Keratinocyte (primary cell): ENCODE results near the gene HCN1. TPM values are rescaled to one million over a fixed set of nuclear protein-coding genes. Genes with fewer than 3 reads are reported as not detected.

Source experiments
- DNase-seq: peaks from one replicate; pipeline ENCODE4 v3.0.0-alpha.2; 2011; ENCODE audit warnings: low read depth, missing footprints, low spot score
- FAIRE-seq: peaks from 2 replicates; lab custom pipeline; 2011; peaks lifted over from hg19 to GRCh38; lab: Jason Lieb, UNC
- H2AFZ ChIP-seq: 2 replicates; pipeline ENCODE4 v1.6.0; 2012; ENCODE audit warnings: low read length, control low read depth, inconsistent platforms; ENCODE audit not compliant: control insufficient read depth
- H3K27ac ChIP-seq: 2 replicates; pipeline ENCODE4 v1.5.1; 2011; ENCODE audit warnings: low read length; ENCODE audit not compliant: control insufficient read depth, insufficient read depth
- H3K27me3 ChIP-seq: 3 replicates; pipeline ENCODE4 v1.6.0; 2011; ENCODE audit warnings: low read length; ENCODE audit not compliant: control insufficient read depth, insufficient read depth; ENCODE audit errors: extremely low read depth
- H3K36me3 ChIP-seq, 2 experiments: 2 replicates in 1 of 2; 3 replicates in 1 of 2; pipeline ENCODE4 v1.5.1; 2011; ENCODE audit warnings: low read length in 2 of 2, mild to moderate bottlenecking in 1 of 2; ENCODE audit not compliant: control insufficient read depth in 2 of 2, insufficient read depth in 2 of 2; ENCODE audit errors: extremely low read depth in 1 of 2
- H3K4me1 ChIP-seq: 3 replicates; pipeline ENCODE4 v1.5.1; 2011; ENCODE audit warnings: low read length; ENCODE audit not compliant: control insufficient read depth, insufficient read depth; ENCODE audit errors: extremely low read depth
- H3K4me2 ChIP-seq: 3 replicates; pipeline ENCODE4 v1.6.0; 2011; ENCODE audit warnings: low read depth, low read length; ENCODE audit not compliant: control insufficient read depth, insufficient read depth; ENCODE audit errors: extremely low read depth
- H3K4me3 ChIP-seq, 3 experiments: fragments of 200-600 bp in 1 of 3; sonication (generic) in 1 of 3; 2 replicates in 2 of 3; 3 replicates in 1 of 3; pipeline ENCODE4 v1.5.1; 2011 to 2016; ENCODE audit warnings: low read length in 3 of 3, mild to moderate bottlenecking in 3 of 3, control low read depth in 2 of 3, inconsistent platforms in 1 of 3, low read depth in 1 of 3, mixed read lengths in 1 of 3, mixed run types in 1 of 3, moderate library complexity in 1 of 3; ENCODE audit not compliant: control insufficient read depth in 2 of 3, insufficient read depth in 2 of 3; ENCODE audit errors: extremely low read depth in 1 of 3
- H3K79me2 ChIP-seq: 2 replicates; pipeline ENCODE4 v1.6.0; 2012; ENCODE audit warnings: low read length; ENCODE audit not compliant: control insufficient read depth, insufficient read depth
- H3K9ac ChIP-seq: 3 replicates; pipeline ENCODE4 v1.6.0; 2011; ENCODE audit warnings: low read length; ENCODE audit not compliant: control insufficient read depth, insufficient read depth; ENCODE audit errors: extremely low read depth
- H3K9me1 ChIP-seq: 3 replicates; pipeline ENCODE4 v1.6.0; 2011; ENCODE audit warnings: low read length; ENCODE audit not compliant: control insufficient read depth, insufficient read depth; ENCODE audit errors: extremely low read depth
- H3K9me3 ChIP-seq: 2 replicates; pipeline ENCODE4 v1.5.1; 2012; ENCODE audit warnings: low read depth, low read length; ENCODE audit not compliant: control insufficient read depth
- H4K20me1 ChIP-seq: 3 replicates; pipeline ENCODE4 v1.6.0; 2011; ENCODE audit warnings: low read length; ENCODE audit not compliant: control insufficient read depth, insufficient read depth; ENCODE audit errors: extremely low read depth
- EZH2 ChIP-seq: IDR thresholded peaks from one replicate; pipeline ENCODE4 v1.6.1; 2012; ENCODE audit warnings: inconsistent platforms, mild to moderate bottlenecking, low read length, moderate library complexity
- dilution Hi-C: fragments of 300-500 bp; cut with MboI; formaldehyde crosslinking; loops from one replicate; pipeline ENCODE4 v1.7.0; 2020; ENCODE audit warnings: low sequenced_read_pairs; ENCODE audit not compliant: extremely low pct_ligation_motif_present
- polyA plus RNA-seq, 5 experiments: library from polyadenylated mRNA; depleted of rRNA in 3 of 5; stranded (reverse) in 3 of 5; stranded (forward) in 1 of 5; unstranded in 1 of 5; fragments of >200 nt; gene quantifications; 1 replicate in 1 of 5; 2 replicates in 3 of 5; 3 replicates in 1 of 5; pipeline versions ENCODE4 v1.2.1 to v1.2.3, GENCODE V29; 2011 to 2012; ENCODE audit warnings: missing spikeins in 2 of 5, low read depth in 1 of 5, low replicate concordance in 1 of 5
- TF ChIP-seq, protein P1 (sequence below), 3 experiments: IDR thresholded peaks in 1 of 3; conservative IDR thresholded peaks in 1 of 3; optimal IDR thresholded peaks in 1 of 3; 2 replicates in 2 of 3; 3 replicates in 1 of 3; pipeline versions ENCODE3 to v1.5.1; 2011; ENCODE audit warnings: low read length in 3 of 3, mild to moderate bottlenecking in 3 of 3, moderate library complexity in 2 of 3, control low read depth in 1 of 3, inconsistent platforms in 1 of 3; ENCODE audit not compliant: insufficient read depth in 2 of 3; ENCODE audit errors: extremely low read depth in 1 of 3

HCN1 gene
- polyA plus RNA-seq, 1 donor (not counting 4 experiments of a cell fraction or from before 2014, with no cell fraction given), result not detected

DNA sequence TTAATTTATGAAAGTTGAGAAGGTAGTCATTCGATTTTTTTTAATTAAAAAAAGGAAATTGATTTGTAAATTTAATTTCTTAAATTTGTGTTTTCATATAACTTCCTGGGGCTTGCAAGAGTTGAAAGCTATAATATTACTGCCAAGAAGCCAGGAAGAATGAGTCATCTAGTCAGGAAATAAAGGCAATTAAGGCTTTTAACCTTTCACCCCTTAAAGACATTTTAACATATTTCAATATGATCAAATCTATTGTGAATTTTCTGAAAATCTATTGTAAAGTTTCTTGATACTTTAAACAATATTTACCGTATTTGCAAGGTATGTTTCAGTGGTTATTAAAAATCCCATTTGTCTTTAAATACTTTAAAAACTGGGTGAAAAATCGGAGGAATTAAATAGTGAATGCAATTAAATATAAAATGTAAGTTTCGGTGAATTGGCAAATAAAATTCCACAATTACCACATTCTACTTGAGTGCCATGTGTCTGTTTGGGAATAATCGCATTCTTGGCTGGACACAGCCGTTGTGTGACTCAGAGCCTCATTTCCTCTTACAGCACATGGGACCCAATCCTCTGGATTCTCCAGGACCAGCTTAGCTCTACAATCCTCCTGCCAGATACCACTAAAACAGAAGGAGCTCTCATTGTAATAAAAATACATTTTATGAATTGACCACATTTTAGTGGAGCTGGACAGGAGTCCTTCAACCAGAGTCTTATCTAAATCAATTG, 310.7 kb downstream of the HCN1 start:
- Histone ChIP-seq H3K9ac (no peak overlapping the region), H2AFZ (no peak overlapping the region), H3K27me3 (no peaks in the 10 kb centered on the region), H4K20me1 (no peaks in the 10 kb centered on the region), H3K79me2 (no peaks in the 10 kb centered on the region), H3K9me1 (no peaks in the 10 kb centered on the region), H3K4me1 (no peaks in the 10 kb centered on the region), H3K9me3 (no peaks in the 10 kb centered on the region), H3K27ac (no peak overlapping the region), H3K4me2 (no peak overlapping the region), H3K4me3 (no peak overlapping the region), H3K36me3 (no peaks in the 10 kb centered on the region)
- FAIRE-seq (no peak), DNase-seq (no peak)
- dilution Hi-C loops, result no loop called here
- TF ChIP-seq EZH2, result no peak
- TF ChIP-seq, protein P1, sequence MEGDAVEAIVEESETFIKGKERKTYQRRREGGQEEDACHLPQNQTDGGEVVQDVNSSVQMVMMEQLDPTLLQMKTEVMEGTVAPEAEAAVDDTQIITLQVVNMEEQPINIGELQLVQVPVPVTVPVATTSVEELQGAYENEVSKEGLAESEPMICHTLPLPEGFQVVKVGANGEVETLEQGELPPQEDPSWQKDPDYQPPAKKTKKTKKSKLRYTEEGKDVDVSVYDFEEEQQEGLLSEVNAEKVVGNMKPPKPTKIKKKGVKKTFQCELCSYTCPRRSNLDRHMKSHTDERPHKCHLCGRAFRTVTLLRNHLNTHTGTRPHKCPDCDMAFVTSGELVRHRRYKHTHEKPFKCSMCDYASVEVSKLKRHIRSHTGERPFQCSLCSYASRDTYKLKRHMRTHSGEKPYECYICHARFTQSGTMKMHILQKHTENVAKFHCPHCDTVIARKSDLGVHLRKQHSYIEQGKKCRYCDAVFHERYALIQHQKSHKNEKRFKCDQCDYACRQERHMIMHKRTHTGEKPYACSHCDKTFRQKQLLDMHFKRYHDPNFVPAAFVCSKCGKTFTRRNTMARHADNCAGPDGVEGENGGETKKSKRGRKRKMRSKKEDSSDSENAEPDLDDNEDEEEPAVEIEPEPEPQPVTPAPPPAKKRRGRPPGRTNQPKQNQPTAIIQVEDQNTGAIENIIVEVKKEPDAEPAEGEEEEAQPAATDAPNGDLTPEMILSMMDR (optimal IDR thresholded peaks at IDR 0.05 in 1 of 3, IDR thresholded peaks at IDR 0.05 in 1 of 3, conservative IDR thresholded peaks at IDR 0.05 in 1 of 3; ENCODE audit: extremely low read depth in 1 of 3, insufficient read depth in 2 of 3, low read length in 3 of 3), result no peak

DNA sequence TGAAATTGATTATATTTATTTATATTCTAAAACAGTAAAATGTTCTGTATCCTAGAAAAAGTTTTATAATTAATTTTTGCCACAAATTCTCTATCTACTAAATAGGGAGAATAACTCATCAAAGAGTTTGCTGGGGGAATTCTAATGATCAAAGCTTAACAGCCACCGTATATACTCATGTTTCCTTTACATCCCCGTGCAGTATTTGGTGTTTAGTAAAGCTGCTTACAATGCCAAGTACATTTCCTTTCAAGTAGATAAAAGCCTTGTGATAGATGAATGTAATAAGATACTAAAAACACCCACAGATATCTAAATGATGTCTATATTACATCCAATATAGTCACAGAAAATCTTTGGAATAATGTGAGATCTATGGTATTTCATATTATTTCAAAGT, 312.2 kb downstream of the HCN1 start:
- TF ChIP-seq EZH2, result no peak
- TF ChIP-seq, protein P1 (optimal IDR thresholded peaks at IDR 0.05 in 1 of 3, IDR thresholded peaks at IDR 0.05 in 1 of 3, conservative IDR thresholded peaks at IDR 0.05 in 1 of 3; ENCODE audit: extremely low read depth in 1 of 3, insufficient read depth in 2 of 3, low read length in 3 of 3), result no peak

More for the DNA sequence above, 312.2 kb downstream of the HCN1 start:
- Histone ChIP-seq H3K9me1 (no peaks in the 10 kb centered on the region), H3K9ac (no peak overlapping the region), H3K4me2 (no peak overlapping the region), H3K79me2 (no peaks in the 10 kb centered on the region), H3K36me3 (no peaks in the 10 kb centered on the region), H3K4me1 (no peaks in the 10 kb centered on the region), H4K20me1 (no peaks in the 10 kb centered on the region), H3K27me3 (no peaks in the 10 kb centered on the region), H3K4me3 (no peak overlapping the region), H2AFZ (no peak overlapping the region), H3K9me3 (no peaks in the 10 kb centered on the region), H3K27ac (no peak overlapping the region)
- no peak for FAIRE-seq
- dilution Hi-C loops, result no loop called here
- no peak for DNase-seq
